ENCODE measurements around the gene MOB2. TPM values are rescaled to one million over a fixed set of nuclear protein-coding genes. Genes with fewer than 3 reads are reported as not detected.

The MOB2 gene
- total RNA-seq, 1 donor from 2014 or later: 23.3 TPM

DNA sequence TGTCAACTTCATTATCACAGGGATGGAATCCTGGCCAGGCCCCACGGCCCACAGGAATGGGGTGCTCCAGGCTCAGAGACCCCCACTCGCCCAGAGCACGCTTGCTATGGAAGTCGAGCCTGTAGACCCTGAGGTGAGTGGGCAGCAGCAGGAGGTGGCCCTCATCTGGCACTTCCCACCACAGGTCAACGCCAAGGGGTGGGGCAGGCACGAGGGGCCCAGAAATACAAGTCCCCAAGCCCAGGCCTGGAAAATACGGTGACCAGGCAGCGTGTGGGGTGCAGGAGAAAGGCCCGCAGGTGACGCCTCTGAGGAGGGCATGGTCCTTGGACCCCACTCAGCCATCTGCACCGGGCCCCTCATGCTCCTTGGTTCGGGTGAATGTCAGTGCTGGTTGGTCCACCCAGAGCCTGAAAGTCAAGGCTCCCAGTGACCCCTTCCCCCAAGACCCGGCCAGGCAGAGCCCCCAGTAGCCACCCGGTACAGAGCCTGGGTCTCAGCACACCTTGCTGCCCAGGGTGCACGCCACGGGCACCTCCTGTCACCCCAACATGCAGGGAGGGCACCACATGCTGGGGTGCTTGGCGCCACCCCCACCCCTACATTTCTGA, 2.4 kb downstream of the MOB2 start:
- no peak overlapping the region for H3K4me3 Mint-ChIP-seq (ENCODE audit: low read depth)
- H3K36me3 Mint-ChIP-seq (ENCODE audit: low read depth): peaks cover 1% of the 10 kb centered on the region
- no peaks in the 10 kb centered on the region for H3K27me3 Mint-ChIP-seq (ENCODE audit: low read depth)
- no peaks in the 10 kb centered on the region for H3K4me1 Mint-ChIP-seq (ENCODE audit: low read depth)
- no peak overlapping the region for H3K27ac Mint-ChIP-seq
- DNase-seq (ENCODE audit: low spot score): no peak
- no peaks in the 10 kb centered on the region for H3K9me3 Mint-ChIP-seq
- intact Hi-C loops (cut with micrococcal nuclease): no loop called here

DNA sequence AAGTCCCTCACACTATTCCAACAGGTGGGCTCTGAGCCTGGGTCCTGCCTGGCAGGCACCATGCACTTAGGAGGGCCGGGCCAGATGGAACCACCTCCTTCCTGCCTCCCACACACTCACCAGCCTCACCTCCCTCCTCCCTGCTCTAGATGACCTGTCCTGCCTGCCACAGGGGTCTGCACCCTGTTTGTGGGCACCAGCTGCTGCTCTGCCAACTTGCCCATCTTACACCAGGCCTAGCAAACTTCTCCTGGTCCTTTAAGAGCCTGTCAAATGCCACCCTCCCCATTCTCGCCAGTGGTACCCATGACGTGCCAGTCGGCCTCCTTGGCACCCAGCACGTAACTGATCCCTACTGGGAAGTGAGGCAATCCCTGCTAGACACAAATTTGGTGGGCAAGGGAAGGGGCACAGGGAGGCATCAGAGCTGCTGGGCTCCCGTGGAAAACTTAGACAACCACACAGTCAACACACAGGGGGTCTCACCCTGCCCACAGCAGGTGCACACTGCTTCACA, 3.1 kb downstream of the MOB2 start:
- intact Hi-C loops (cut with micrococcal nuclease): no loop called here
- no peaks in the 10 kb centered on the region for H3K4me1 Mint-ChIP-seq (ENCODE audit: low read depth)
- no peak overlapping the region for H3K4me3 Mint-ChIP-seq (ENCODE audit: low read depth)
- no peaks in the 10 kb centered on the region for H3K27me3 Mint-ChIP-seq (ENCODE audit: low read depth)
- no peak overlapping the region for H3K27ac Mint-ChIP-seq
- DNase-seq (ENCODE audit: low spot score): no peak
- no peaks in the 10 kb centered on the region for H3K9me3 Mint-ChIP-seq
- H3K36me3 Mint-ChIP-seq (ENCODE audit: low read depth): peaks cover 8% of the 10 kb centered on the region

DNA sequence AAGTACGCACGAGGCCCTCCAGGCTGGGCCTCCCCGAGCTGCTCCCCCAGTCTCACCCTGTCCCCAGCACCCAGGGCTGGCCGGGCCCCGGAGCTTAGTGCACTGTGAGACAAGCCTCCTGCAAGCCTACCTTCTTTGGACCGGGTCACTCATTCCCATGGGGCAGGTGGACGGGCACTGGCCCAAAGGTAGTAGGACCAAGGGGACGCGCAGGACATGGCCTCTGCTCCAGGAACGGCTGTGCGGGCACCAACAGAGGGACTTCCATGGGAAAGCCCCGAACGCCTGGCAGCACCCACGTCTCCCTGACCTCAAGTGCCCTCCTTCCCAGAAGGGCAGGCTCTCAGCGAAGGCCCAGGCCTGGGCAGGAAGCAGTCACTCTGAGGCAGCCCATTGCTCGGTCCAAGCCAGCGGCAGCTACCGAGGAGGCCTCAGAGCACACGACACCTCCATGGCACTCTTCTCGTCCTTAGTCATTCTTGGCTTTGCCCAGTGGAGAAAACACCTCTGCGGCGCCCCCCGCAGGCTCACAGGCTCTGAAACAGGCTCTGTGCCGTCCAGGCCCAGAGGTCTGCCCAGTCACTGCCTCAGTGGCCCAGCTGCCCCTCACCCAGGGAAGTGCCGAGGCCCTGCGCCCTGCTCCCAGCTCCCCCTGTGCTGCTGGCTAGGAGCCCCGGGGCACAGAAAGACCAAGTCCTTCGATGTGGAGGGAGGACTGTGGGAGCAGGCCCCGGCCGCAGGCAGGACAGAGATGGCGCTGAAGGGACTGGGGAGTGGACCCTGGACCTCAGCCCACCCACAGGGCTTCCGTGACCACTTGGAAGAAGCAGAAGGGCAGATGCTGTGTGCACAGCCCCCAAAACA, 3.8 kb downstream of the MOB2 start:
- no peaks in the 10 kb centered on the region for H3K27me3 Mint-ChIP-seq (ENCODE audit: low read depth)
- H3K9me3 Mint-ChIP-seq: no peaks in the 10 kb centered on the region
- no peaks in the 10 kb centered on the region for H3K4me1 Mint-ChIP-seq (ENCODE audit: low read depth)
- H3K4me3 Mint-ChIP-seq (ENCODE audit: low read depth): no peak overlapping the region
- DNase-seq (ENCODE audit: low spot score): no peak
- H3K36me3 Mint-ChIP-seq (ENCODE audit: low read depth): peaks cover 14% of the 10 kb centered on the region
- H3K27ac Mint-ChIP-seq: no peak overlapping the region
- intact Hi-C loops (cut with micrococcal nuclease): no loop called here

DNA sequence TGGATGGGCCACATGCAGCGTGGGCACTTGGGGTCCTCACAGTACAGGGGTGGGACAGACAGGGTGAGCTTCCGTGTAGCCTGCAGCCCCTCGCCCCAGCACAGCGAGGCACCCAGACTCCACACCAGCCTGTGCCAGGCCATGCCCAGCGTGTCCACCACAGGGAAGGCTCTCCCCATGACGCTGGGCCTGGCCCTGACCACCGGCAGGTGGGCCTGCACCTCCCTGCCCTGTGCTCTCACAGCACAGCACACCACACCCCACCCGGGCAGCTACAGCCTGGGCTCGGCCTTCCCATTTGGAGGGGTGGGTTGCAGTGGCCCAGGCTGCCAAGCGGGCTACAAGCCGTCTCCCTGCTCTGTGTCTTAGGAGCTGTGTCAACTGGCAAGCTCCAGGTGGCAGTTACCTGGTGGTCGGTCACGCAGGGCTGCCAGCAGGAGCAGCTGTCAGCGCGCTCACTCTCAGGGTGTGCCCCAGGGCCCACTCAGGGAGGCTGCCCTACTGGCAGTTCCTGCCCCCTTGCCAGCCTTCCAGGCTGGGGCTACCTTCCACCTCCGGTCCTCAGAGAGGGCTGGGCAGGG, 4.6 kb downstream of the MOB2 start:
- Mint-ChIP-seq H3K4me1 (ENCODE audit: low read depth) (no peaks in the 10 kb centered on the region), H3K27ac (no peak overlapping the region), H3K9me3 (no peaks in the 10 kb centered on the region), H3K27me3 (ENCODE audit: low read depth) (no peaks in the 10 kb centered on the region), H3K36me3 (ENCODE audit: low read depth) (peaks cover 16% of the 10 kb centered on the region), H3K4me3 (ENCODE audit: low read depth) (no peak overlapping the region)
- intact Hi-C loops (cut with micrococcal nuclease): no loop called here
- no peak for DNase-seq (ENCODE audit: low spot score)

DNA sequence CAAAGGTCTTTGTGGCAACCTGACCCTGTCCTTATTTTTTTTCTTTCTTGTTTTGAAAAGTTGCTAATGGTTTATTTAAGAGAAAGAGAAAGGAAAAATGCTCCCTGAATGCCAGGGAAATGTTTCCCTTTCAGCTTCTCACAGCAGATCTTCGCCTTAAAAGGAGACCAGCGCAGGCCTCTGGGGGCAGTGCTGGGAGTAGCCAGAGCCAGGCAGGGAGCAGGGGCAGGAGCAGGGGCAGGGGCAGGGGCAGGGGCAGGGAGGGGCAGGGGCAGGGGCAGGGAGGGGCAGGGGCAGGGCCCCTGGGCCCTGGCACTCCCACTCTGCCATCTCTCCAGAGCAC, 5.1 kb downstream of the MOB2 start:
- Mint-ChIP-seq H3K4me1 (ENCODE audit: low read depth) (no peaks in the 10 kb centered on the region), H3K4me3 (ENCODE audit: low read depth) (no peak overlapping the region), H3K27me3 (ENCODE audit: low read depth) (no peaks in the 10 kb centered on the region), H3K27ac (no peak overlapping the region), H3K36me3 (ENCODE audit: low read depth) (peaks cover 16% of the 10 kb centered on the region), H3K9me3 (no peaks in the 10 kb centered on the region)
- intact Hi-C loops (cut with micrococcal nuclease): no loop called here
- DNase-seq (ENCODE audit: low spot score): no peak

DNA sequence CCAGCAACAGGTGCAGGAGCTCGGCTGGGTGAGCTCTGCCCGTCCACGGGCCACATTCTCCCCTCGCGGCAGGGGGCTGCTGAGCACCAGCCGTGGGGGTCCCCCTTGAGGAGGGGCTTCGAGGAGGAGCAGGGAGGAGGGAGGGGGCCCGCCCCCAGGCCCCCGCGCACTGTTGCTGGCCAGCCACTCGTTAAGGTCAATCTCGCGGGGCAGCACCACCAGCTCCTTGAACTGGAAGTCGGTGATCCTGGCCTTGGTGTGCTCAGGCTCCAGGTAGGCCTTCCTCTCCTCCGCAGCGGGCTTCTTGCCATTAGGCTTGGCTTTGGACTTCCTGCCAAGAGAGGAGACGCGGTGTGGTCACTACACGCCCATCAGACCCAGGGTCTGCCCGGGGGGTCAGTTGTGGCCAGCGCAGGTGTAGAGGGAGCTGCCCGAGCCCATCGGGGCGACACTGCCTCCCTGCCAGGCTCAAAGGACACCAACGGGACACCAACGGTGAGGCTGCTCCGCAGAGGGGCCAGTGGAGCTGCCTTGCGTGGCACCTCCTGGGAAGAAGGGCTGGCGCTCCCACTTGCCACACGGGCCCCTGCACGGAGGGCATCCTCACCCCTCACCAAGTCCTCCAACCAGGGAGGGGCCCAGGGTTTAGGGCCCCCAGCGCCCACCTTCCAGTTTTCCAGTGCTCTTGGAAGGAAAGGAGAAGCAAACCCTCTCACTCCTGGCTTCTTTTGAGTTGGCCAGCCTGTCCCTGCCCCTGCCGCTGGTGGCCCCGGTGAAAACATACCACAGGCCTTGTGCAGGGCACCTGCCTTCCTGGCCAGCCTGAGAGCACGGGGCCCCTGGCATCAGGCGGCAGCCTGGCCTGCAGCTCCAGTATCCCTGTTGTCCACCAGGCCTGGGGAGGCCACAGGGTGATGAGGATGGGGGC, 5.8 kb downstream of the MOB2 start:
- Mint-ChIP-seq H3K4me1 (ENCODE audit: low read depth) (no peaks in the 10 kb centered on the region), H3K9me3 (no peaks in the 10 kb centered on the region), H3K27me3 (ENCODE audit: low read depth) (no peaks in the 10 kb centered on the region), H3K4me3 (ENCODE audit: low read depth) (no peak overlapping the region), H3K36me3 (ENCODE audit: low read depth) (peaks cover 16% of the 10 kb centered on the region), H3K27ac (no peak overlapping the region)
- intact Hi-C loops (cut with micrococcal nuclease): no loop called here
- DNase-seq (ENCODE audit: low spot score): no peak

DNA sequence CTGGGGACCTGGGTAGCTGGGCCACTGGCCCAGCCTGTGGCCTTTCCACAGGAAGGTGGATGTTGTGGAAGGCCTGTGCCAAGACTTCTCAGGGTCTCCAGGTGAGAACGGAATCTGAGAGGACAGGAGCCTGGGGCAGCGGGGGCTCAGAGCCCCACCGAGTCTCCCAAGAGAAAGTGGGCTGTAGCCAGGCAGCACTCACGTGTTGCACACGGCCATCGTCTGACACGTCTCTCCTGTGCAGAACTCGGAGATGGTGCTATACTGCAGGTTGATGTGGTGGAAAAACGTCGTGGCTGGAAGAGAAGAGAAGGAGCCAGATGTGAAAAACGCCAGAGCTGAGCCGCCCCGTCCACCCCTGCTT, 6.4 kb downstream of the MOB2 start:
- Mint-ChIP-seq H3K4me3 (ENCODE audit: low read depth) (no peak overlapping the region), H3K9me3 (no peaks in the 10 kb centered on the region), H3K36me3 (ENCODE audit: low read depth) (peaks cover 16% of the 10 kb centered on the region), H3K4me1 (ENCODE audit: low read depth) (no peaks in the 10 kb centered on the region), H3K27me3 (ENCODE audit: low read depth) (no peaks in the 10 kb centered on the region), H3K27ac (no peak overlapping the region)
- no peak for DNase-seq (ENCODE audit: low spot score)
- intact Hi-C loops (cut with micrococcal nuclease): no loop called here

DNA sequence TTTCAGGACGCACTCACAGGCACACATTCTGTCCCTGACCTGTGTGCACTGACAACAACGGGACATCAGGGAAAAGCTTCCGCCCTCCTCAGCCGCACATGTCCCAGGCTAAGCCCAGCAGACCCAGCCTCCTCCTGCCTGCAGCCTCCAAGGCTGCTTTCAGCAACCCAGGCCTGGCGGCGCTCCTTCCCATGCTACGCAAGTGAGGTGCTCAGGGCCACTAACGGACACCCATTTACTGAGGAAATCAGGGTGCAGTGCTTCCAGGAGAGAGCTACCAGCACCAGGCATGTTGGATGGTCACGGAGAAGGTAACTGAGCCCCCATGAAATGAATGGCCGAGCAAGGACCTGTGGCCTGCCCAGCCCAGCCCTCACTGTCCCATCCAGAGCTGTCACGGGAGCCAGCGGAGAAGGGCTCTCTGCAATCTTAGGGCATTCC, 6.9 kb downstream of the MOB2 start:
- Mint-ChIP-seq H3K9me3 (no peaks in the 10 kb centered on the region), H3K36me3 (ENCODE audit: low read depth) (peaks cover 16% of the 10 kb centered on the region), H3K4me1 (ENCODE audit: low read depth) (no peaks in the 10 kb centered on the region), H3K4me3 (ENCODE audit: low read depth) (no peak overlapping the region), H3K27me3 (ENCODE audit: low read depth) (no peaks in the 10 kb centered on the region), H3K27ac (no peak overlapping the region)
- no peak for DNase-seq (ENCODE audit: low spot score)
- intact Hi-C loops (cut with micrococcal nuclease): no loop called here

DNA sequence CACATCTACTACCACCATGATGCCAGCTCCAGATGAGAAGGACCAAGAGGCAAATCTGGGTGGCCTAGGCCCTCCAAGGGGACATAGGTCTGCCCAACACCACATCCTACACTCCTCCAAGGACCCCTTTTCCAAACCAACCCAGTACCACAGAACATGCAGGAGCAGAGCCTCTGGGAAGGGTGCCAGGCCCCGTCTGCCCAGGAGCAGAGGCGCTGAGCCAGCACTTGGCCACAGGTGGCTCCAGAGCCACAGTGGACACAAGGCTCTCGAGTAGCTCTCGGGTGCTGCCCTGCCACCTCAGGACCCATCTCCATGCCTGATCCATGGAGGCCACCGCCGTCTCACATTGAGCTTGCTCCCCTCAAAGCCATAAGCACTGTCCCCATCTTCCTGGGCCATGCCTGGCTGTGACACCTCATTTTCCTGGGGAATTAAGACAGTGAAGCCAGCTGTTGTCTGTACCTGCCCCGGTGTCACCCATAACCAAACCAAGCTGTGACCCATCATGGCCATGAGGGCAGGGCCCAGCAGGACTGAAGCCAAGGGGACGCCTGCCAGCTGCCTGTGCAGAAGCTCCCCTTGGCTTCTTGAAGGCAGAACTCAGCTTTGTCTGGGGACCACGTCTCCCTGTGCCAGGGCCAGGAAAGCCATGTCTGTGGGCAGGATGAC, 7.4 kb downstream of the MOB2 start:
- Mint-ChIP-seq H3K9me3 (no peaks in the 10 kb centered on the region), H3K4me3 (ENCODE audit: low read depth) (no peak overlapping the region), H3K27ac (no peak overlapping the region), H3K36me3 (ENCODE audit: low read depth) (peaks cover 16% of the 10 kb centered on the region), H3K4me1 (ENCODE audit: low read depth) (no peaks in the 10 kb centered on the region), H3K27me3 (ENCODE audit: low read depth) (no peaks in the 10 kb centered on the region)
- intact Hi-C loops (cut with micrococcal nuclease): no loop called here
- no peak for DNase-seq (ENCODE audit: low spot score)

DNA sequence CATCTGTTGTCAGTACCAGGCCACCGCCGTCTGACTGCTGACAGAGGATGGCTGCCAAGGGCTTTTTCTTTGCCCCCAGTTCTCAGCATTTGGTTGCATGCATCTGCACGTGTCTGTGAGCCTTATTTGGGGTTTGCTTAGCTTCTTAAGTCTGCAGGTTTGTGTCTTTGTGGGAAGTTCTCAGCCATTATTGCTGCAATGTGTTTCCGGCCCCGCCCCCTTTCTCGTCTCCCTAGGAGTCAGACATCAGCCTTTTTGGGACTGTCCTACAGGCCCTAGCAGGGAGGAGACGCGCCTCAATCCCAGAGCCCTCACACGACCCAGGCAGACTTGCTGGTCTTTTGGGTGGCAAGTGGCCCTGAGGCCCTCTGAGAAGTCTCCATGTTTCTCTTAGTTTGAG, 8.0 kb downstream of the MOB2 start:
- H3K36me3 Mint-ChIP-seq (ENCODE audit: low read depth): peaks cover 16% of the 10 kb centered on the region
- intact Hi-C loops (cut with micrococcal nuclease): no loop called here

DNA sequence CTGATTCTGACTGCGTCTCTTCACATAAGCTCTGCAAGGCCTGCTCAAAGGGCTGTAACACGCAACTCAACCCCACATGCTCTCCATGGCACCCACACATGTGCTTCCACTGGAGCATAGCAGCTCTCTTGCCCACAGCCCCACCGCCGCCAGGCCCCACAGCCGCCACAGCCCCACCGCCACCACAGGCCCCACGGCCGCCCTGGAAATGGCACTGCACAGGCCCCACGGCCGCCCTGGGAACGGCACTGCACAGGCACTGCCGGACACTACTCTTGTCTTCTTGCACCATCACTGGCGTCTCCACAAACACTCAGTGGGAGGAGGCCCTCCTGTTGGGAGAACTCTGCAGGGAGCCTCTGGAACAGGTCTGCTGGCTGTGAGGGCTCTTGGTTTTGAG, 8.6 kb downstream of the MOB2 start:
- Mint-ChIP-seq H3K4me3 (ENCODE audit: low read depth) (no peak overlapping the region), H3K4me1 (ENCODE audit: low read depth) (no peaks in the 10 kb centered on the region), H3K27me3 (ENCODE audit: low read depth) (no peaks in the 10 kb centered on the region), H3K9me3 (no peaks in the 10 kb centered on the region), H3K27ac (no peak overlapping the region), H3K36me3 (ENCODE audit: low read depth) (peaks cover 16% of the 10 kb centered on the region)
- intact Hi-C loops (cut with micrococcal nuclease): no loop called here
- no peak for DNase-seq (ENCODE audit: low spot score)

More for the DNA sequence above, 8.0 kb downstream of the MOB2 start:
- Mint-ChIP-seq H3K27ac (no peak overlapping the region), H3K4me3 (ENCODE audit: low read depth) (no peak overlapping the region), H3K27me3 (ENCODE audit: low read depth) (no peaks in the 10 kb centered on the region), H3K4me1 (ENCODE audit: low read depth) (no peaks in the 10 kb centered on the region), H3K9me3 (no peaks in the 10 kb centered on the region)
- DNase-seq (ENCODE audit: low spot score): no peak

Measured in activated T-helper 2 cell treated with anti-CD3 and anti-CD28 coated beads, Interferon-gamma antibody, Interleukin-2, Interleukin-4, amounts not matched to agents 10 μg/mL and 5 μg/mL and 100 μg/mL, durations not matched to agents 14 hours and 24 hours and 36 hours (primary cell).